Adrenal gland (tissue), 12 donors: ENCODE measurements around the gene ZNF138. TPM values are rescaled to one million over a fixed set of nuclear protein-coding genes. Genes with fewer than 3 reads are reported as not detected.

Experiments used
- DNase-seq, 7 donors: peaks; one replicate each; pipeline ENCODE4 v3.0.0-alpha.2; 2019 to 2020
- H3K27ac ChIP-seq, 5 donors: fragments of 200-600 bp; sonication (generic) in 4 of 5; 1 replicate in 3 of 5; 2 replicates in 2 of 5; pipeline versions ENCODE4 v1.5.1 to v1.8.0; 2016 to 2020; ENCODE audit warnings: mild to moderate bottlenecking in 1 of 5
- H3K27me3 ChIP-seq: fragments of 200-600 bp; 2 replicates; pipeline ENCODE4 v1.8.0; 2021
- H3K36me3 ChIP-seq, 2 donors: fragments of 200-600 bp; replicated peaks in 1 of 2; 1 replicate in 1 of 2; 2 replicates in 1 of 2; pipeline versions ENCODE4 v1.5.1 to v1.8.0; 2018 to 2022
- H3K4me1 ChIP-seq, 2 donors: fragments of 200-600 bp; replicated peaks in 1 of 2; 1 replicate in 1 of 2; 2 replicates in 1 of 2; pipeline versions ENCODE4 v1.5.1 to v1.8.0; 2018 to 2021
- H3K4me3 ChIP-seq, 4 donors: fragments of 200-600 bp; sonication (generic) in 3 of 4; one replicate each; pipeline ENCODE4 v1.5.1; 2016 to 2018
- H3K9me3 ChIP-seq, 3 donors: fragments of 200-600 bp; sonication (generic) in 1 of 3; replicated peaks in 1 of 3; 1 replicate in 2 of 3; 2 replicates in 1 of 3; pipeline versions ENCODE4 v1.5.1 to v1.8.0; 2016 to 2021
- POLR2A ChIP-seq, 2 donors: fragments of 450-650 bp; IDR thresholded peaks; one replicate each; pipeline ENCODE4 v1.6.1; 2017; ENCODE audit warnings: antibody characterized with exemption in 2 of 2, mild to moderate bottlenecking in 2 of 2, moderate library complexity in 1 of 2
- WGBS, 4 donors: extraction: QIAGEN DNeasy Blood & Tissue Kit in 2 of 4; methylation state at CpG; one replicate each; pipeline versions ENCODE4 v1.1.5 to v1.1.7; 2013 to 2017; 5-methylcytosine and 5-hydroxymethylcytosine counted together
- intact Hi-C, 2 donors: fragments of 100-400 bp; cut with DNase I; formaldehyde crosslinking; loops; one replicate each; pipeline versions ENCODE4 v1.14.1 to v1.15.0; 2022 to 2023
- polyA plus RNA-seq, 3 donors: library from polyadenylated mRNA; stranded (reverse); fragments of 200-250 nt in 2 of 3; fragments of 350-450 nt in 1 of 3; fragmentation: Illumina TruSeq in 1 of 3; extraction: RNeasy Lipid Tissue Mini Kit (QIAGEN cat#74804) in 1 of 3; gene quantifications; one replicate each; pipeline ENCODE4 v1.2.3, GENCODE V29; 2013 to 2014
- total RNA-seq, 9 donors: library from RNA; depleted of rRNA in 4 of 9; stranded (reverse); fragments of >200 nt in 4 of 9; fragments of 120-200 nt in 1 of 9; fragmentation: NEBNext Ultra II Directional in 1 of 9; extraction: Animal tissue kit (Norgen Biotek cat#: 25700) in 1 of 9; gene quantifications; one replicate each; pipeline versions ENCODE4 v1.1.0 to v1.2.4, GENCODE V29; 2013 to 2023
- TF ChIP-seq, protein P1 (sequence below), 6 experiments: fragments of 450-650 bp in 4 of 6; fragments of 200-600 bp in 2 of 6; sonication (generic) in 1 of 6; IDR thresholded peaks; 1 replicate in 5 of 6; 2 replicates in 1 of 6; pipeline versions ENCODE4 v1.5.1 to v1.8.0; 2016 to 2021; ENCODE audit warnings: antibody characterized with exemption in 6 of 6, mild to moderate bottlenecking in 2 of 6, moderate library complexity in 1 of 6
- donor health status: healthy with polysubstance abuse.
- donor health status: Bipolar disorder and iron deficiency.
- donor health status: DM: yes; HTN: yes; CAD: no.
- donor health status: DM: no; HTN: no; CAD: no.
- donor health status: DM: no; HTN: no; CAD: no.
- donor health status: DM: yes; HTN: yes; CAD: no.

ZNF138 gene
- total and polyA plus RNA-seq, 12 donors: 6.1 to 29.3 (median 14.7) TPM

DNA sequence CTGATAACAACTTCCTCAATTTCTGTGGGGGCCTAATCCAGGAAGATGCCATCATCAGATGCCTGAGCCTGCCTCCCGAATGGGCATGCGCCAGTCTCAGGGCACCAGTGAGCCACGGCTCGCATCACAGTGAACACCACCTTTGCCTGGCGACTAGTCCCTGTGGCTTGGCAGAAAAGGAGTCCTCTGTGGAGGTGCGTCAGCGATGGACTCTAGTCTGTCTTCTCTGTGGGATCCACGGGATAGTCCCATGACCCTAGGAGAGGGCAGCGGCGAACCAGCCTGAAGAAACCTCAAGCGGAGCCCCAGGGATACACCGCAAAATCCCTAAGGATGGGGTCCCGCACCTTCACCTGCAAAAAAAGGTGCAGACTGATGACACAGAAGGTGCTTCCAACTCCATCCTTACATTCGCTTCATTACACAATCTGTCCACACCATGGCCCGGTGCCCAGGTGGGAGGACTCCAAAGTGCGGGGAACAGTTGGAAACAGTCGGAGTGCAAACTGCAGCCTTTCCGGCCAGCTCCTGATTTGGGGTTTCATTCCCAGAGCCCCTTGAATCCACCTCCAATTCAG, 73.7 kb downstream of the ZNF138 start:
- whole genome bisulfite sequencing, 4 donors: 78 to 88% (median 87%) methylated on average over 7 to 18 of the region's 18 CpGs

DNA sequence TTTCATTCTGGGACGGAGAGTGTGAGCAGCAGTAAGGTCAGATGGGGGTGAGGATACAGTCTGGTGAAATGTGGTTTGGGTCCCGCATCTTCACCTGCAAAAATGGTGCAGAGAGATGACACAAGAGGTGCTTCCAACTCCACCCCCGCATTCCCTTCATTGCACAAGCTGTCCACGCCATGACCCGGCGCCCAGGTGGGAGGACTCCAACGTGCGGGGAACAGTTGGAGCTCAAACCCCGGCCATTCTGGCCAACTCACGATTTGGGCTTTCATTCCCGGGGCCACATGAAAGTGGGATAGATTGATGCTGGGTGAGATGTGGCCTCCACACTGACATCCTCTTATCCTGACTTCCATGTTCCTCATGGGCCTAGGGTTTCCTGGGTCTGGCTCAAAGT, 74.3 kb downstream of the ZNF138 start:
- H3K9me3 ChIP-seq: no peaks in the 10 kb centered on the region
- 86 to 95% (median 88%) methylated on average over 10 to 11 of the region's 11 CpGs for WGBS, 4 donors
- intact Hi-C loops: no loop called here
- DNase-seq: no peak
- H3K27me3 ChIP-seq: no peaks in the 10 kb centered on the region
- H3K36me3 ChIP-seq: no peaks in the 10 kb centered on the region
- no peak overlapping the region for H3K4me3 ChIP-seq
- TF ChIP-seq, protein P1, sequence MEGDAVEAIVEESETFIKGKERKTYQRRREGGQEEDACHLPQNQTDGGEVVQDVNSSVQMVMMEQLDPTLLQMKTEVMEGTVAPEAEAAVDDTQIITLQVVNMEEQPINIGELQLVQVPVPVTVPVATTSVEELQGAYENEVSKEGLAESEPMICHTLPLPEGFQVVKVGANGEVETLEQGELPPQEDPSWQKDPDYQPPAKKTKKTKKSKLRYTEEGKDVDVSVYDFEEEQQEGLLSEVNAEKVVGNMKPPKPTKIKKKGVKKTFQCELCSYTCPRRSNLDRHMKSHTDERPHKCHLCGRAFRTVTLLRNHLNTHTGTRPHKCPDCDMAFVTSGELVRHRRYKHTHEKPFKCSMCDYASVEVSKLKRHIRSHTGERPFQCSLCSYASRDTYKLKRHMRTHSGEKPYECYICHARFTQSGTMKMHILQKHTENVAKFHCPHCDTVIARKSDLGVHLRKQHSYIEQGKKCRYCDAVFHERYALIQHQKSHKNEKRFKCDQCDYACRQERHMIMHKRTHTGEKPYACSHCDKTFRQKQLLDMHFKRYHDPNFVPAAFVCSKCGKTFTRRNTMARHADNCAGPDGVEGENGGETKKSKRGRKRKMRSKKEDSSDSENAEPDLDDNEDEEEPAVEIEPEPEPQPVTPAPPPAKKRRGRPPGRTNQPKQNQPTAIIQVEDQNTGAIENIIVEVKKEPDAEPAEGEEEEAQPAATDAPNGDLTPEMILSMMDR (IDR thresholded peaks at IDR 0.05): no peak
- no peak for TF ChIP-seq POLR2A (IDR thresholded peaks at IDR 0.05)
- no peaks in the 10 kb centered on the region for H3K4me1 ChIP-seq
- H3K27ac ChIP-seq: no peak overlapping the region

More for the DNA sequence above, 73.7 kb downstream of the ZNF138 start:
- no peaks in the 10 kb centered on the region for H3K4me1 ChIP-seq
- no peak overlapping the region for H3K27ac ChIP-seq
- DNase-seq: peak in 1 of 7 donors; percentile 29
- H3K9me3 ChIP-seq: no peaks in the 10 kb centered on the region
- H3K27me3 ChIP-seq: no peaks in the 10 kb centered on the region
- intact Hi-C loops: no loop called here
- TF ChIP-seq POLR2A (IDR thresholded peaks at IDR 0.05): no peak
- TF ChIP-seq, protein P1 (IDR thresholded peaks at IDR 0.05): no peak
- H3K36me3 ChIP-seq: no peaks in the 10 kb centered on the region
- no peak overlapping the region for H3K4me3 ChIP-seq

DNA sequence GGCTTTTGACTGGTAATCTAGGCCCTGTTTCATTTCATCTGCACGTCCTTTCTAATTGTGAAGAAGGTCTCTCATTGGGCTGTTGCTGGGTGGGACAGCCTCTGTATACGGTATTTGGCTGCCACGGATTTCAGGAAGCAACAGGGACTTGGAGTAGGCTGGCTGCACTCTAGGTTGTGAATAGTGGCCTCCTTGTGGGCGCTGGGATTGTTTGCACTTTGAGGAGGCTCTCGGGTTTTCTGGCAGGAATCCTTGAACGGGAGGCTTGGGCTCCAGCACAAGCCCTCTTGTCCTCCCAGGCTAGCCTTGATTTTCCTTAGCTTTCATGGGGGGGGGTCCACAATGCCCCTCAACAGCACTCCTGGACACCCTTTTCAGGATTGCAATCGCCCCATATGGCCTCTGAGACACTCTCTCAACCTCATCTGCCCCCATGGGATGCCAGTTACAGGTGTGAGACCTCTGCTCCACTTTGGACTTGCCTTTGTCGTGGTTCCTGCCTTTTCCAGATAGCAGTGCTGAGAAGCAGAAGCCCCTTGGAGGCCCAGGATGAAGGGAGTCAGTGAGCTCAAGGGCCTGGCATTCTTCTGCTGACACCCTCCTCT, 75.0 kb downstream of the ZNF138 start:
- Histone ChIP-seq H3K27ac (no peak overlapping the region), H3K4me1 (no peaks in the 10 kb centered on the region), H3K4me3 (no peak overlapping the region), H3K36me3 (no peaks in the 10 kb centered on the region), H3K27me3 (no peaks in the 10 kb centered on the region), H3K9me3 (no peaks in the 10 kb centered on the region)
- intact Hi-C loops: no loop called here
- TF ChIP-seq, protein P1 (IDR thresholded peaks at IDR 0.05): no peak
- no peak for TF ChIP-seq POLR2A (IDR thresholded peaks at IDR 0.05)
- 72 to 85% (median 73%) methylated on average over 6 to 8 of the region's 8 CpGs for WGBS, 4 donors
- DNase-seq: peak in 2 of 7 donors; percentile 6 to 18

DNA sequence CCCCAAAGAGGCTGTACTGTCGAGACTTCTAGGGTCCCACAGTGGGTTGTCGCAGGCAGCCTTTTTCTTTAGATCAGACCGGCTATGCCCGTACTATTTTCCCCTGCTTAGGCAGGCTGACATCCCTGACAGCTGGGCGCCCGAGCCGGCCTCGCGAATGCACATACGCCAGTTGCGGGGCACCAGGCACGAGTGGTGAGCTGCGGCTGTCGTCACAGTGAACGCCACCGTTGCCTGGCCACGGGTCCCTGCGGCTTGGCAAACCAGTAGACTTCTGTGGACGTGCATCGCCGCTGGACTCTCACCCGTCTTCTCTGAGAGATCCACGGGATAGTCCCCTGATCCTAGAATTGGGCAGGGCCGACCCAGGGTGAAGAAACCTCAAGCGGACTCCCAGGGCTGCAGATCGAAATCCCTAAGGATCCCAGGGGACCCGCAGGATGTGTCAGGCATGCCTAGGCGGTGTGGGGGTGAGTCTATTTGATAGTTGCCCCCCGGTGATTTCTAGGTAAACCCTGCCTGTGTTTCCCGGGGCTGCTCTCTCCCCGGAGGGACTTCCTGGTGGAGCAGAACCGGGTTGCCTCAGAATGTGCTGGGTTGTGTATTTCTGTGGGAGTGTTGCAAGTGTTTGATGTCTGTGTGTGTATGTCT, 75.8 kb downstream of the ZNF138 start:
- Histone ChIP-seq H3K36me3 (no peaks in the 10 kb centered on the region), H3K4me1 (no peaks in the 10 kb centered on the region), H3K4me3 (no peak overlapping the region), H3K9me3 (no peaks in the 10 kb centered on the region), H3K27me3 (no peaks in the 10 kb centered on the region), H3K27ac (no peak overlapping the region)
- 89 to 94% (median 92%) methylated on average over 13 to 32 of the region's 32 CpGs for WGBS, 4 donors
- TF ChIP-seq POLR2A (IDR thresholded peaks at IDR 0.05): no peak
- TF ChIP-seq, protein P1 (IDR thresholded peaks at IDR 0.05): no peak
- intact Hi-C loops: no loop called here
- peak in 2 of 7 donors; percentile 6 to 29 for DNase-seq
